HepG2 (cell line): Measurements from ENCODE around the gene NPDC1. TPM values are rescaled to one million over a fixed set of nuclear protein-coding genes. Genes with fewer than 3 reads are reported as not detected.

Experiments used
- CENPX ChIP-seq: sonication (generic); formaldehyde crosslinking; IDR thresholded peaks from 2 replicates; pipeline ENCODE4 v1.9.0; 2021; ENCODE audit warnings: mild to moderate bottlenecking, missing genetic modification reagents, moderate library complexity
- CHD4 ChIP-seq: fragments of 200-600 bp; sonication (generic); IDR thresholded peaks from 2 replicates; pipeline ENCODE4 v1.7.0; 2017; ENCODE audit warnings: mild to moderate bottlenecking, low read length, borderline replicate concordance
- DNMT3B ChIP-seq: conservative IDR thresholded peaks from 2 replicates; pipeline ENCODE4 v1.6.1; 2016; ENCODE audit warnings: missing biosample characterization, control low read depth
- E2F2 ChIP-seq: sonication (generic); formaldehyde crosslinking; IDR thresholded peaks from 2 replicates; pipeline ENCODE4 v1.4.0; 2020; ENCODE audit warnings: missing genetic modification reagents, borderline replicate concordance
- MAFG ChIP-seq: sonication (generic); formaldehyde crosslinking; IDR thresholded peaks from 2 replicates; pipeline ENCODE4 v1.5.1; 2020; ENCODE audit warnings: mild to moderate bottlenecking, missing genetic modification reagents
- PAWR ChIP-seq: sonication (generic); formaldehyde crosslinking; IDR thresholded peaks from 2 replicates; pipeline ENCODE4 v1.4.0; 2020; ENCODE audit warnings: missing genetic modification reagents, mild to moderate bottlenecking, borderline replicate concordance
- RARA ChIP-seq: IDR thresholded peaks from 2 replicates; pipeline ENCODE4 v1.6.1; 2016; ENCODE audit warnings: missing genetic modification reagents, missing compliant biosample characterization
- REPIN1 ChIP-seq: sonication (generic); formaldehyde crosslinking; IDR thresholded peaks from 2 replicates; pipeline ENCODE4 v1.8.0; 2022; ENCODE audit warnings: missing genetic modification reagents, low read depth, mild to moderate bottlenecking, borderline replicate concordance
- TP53 ChIP-seq: sonication (generic); formaldehyde crosslinking; conservative IDR thresholded peaks from 2 replicates; pipeline ENCODE4 v1.4.0; 2020; ENCODE audit warnings: missing genetic modification reagents
- ZBTB43 ChIP-seq: sonication (generic); formaldehyde crosslinking; conservative IDR thresholded peaks from 2 replicates; pipeline ENCODE4 v1.4.0; 2020; ENCODE audit warnings: missing genetic modification reagents
- ZKSCAN8 ChIP-seq: IDR thresholded peaks from 2 replicates; pipeline ENCODE4 v1.6.1; 2016; ENCODE audit warnings: borderline replicate concordance, missing genetic modification reagents, missing compliant biosample characterization
- ZNF24 ChIP-seq: fragments of 450-650 bp; IDR thresholded peaks from 2 replicates; pipeline ENCODE4 v1.6.1; 2017; ENCODE audit warnings: antibody characterized with exemption, mild to moderate bottlenecking
- ZNF263 ChIP-seq: sonication (generic); formaldehyde crosslinking; IDR thresholded peaks from 2 replicates; pipeline ENCODE4 v1.4.0; 2020; ENCODE audit warnings: missing genetic modification reagents
- ZNF275 ChIP-seq: sonication (generic); formaldehyde crosslinking; IDR thresholded peaks from 2 replicates; pipeline ENCODE4 v1.8.0; 2022; ENCODE audit warnings: missing genetic modification reagents, mild to moderate bottlenecking, inconsistent platforms, borderline replicate concordance
- ZNF280B ChIP-seq: sonication (generic); formaldehyde crosslinking; IDR thresholded peaks from 2 replicates; pipeline ENCODE4 v1.5.0; 2020; ENCODE audit warnings: missing genetic modification reagents, mild to moderate bottlenecking, borderline replicate concordance
- ZNF329 ChIP-seq: sonication (generic); formaldehyde crosslinking; IDR thresholded peaks from 2 replicates; pipeline ENCODE4 v1.9.0; 2021; ENCODE audit warnings: low read depth, mild to moderate bottlenecking, missing genetic modification reagents
- ZNF354B ChIP-seq: sonication (generic); formaldehyde crosslinking; IDR thresholded peaks from 2 replicates; pipeline ENCODE4 v1.8.0; 2022; ENCODE audit warnings: mild to moderate bottlenecking, missing genetic modification reagents
- ZNF547 ChIP-seq: sonication (generic); formaldehyde crosslinking; IDR thresholded peaks from 2 replicates; pipeline ENCODE4 v1.5.1; 2020; ENCODE audit warnings: mild to moderate bottlenecking, missing genetic modification reagents
- ZNF775 ChIP-seq: sonication (generic); formaldehyde crosslinking; IDR thresholded peaks from 2 replicates; pipeline ENCODE4 v1.4.0; 2020; ENCODE audit warnings: missing genetic modification reagents, mild to moderate bottlenecking, moderate library complexity, borderline replicate concordance
- ZXDC ChIP-seq: sonication (generic); formaldehyde crosslinking; IDR thresholded peaks from 2 replicates; pipeline ENCODE4 v1.5.0; 2020; ENCODE audit warnings: mild to moderate bottlenecking, missing genetic modification reagents
- polyA plus RNA-seq, 8 experiments: library from polyadenylated mRNA; depleted of rRNA in 3 of 8; stranded (reverse) in 7 of 8; unstranded in 1 of 8; fragments of >200 nt; fragmentation: Illumina TruSeq in 4 of 8; extraction: Trizol in 4 of 8; gene quantifications; 2 replicates each; pipeline versions ENCODE4 v1.2.1 to v1.2.3, GENCODE V29; 2011 to 2016; ENCODE audit warnings: low read depth in 4 of 8, missing spikeins in 1 of 8, mixed read lengths in 1 of 8; ENCODE audit not compliant: insufficient read depth in 1 of 8
- total RNA-seq, 5 experiments: library from RNA; depleted of rRNA; stranded (reverse); fragments of >200 nt; fragmentation: Illumina TruSeq; extraction: Trizol; gene quantifications; 2 replicates each; pipeline ENCODE4 v1.2.3, GENCODE V29; 2016; ENCODE audit warnings: low read depth in 1 of 5

NPDC1 gene
- total and polyA plus RNA-seq, 2 of the 13 experiments (the other 11 are each of a cell fraction or from before 2014, with no cell fraction given), result 0.84 to 5.4 TPM

GRCh38 chr9:137055385-137056364, 9.7 kb upstream of the NPDC1 start (continued):
- TF ChIP-seq ZKSCAN8, result no peak
- 0 out of 2 replicates have a peak, but pooled peaks have one; percentile 60 for TF ChIP-seq ZNF275
- TF ChIP-seq CENPX (CRISPR knock-in tag), result no peak
- TF ChIP-seq E2F2, result no peak
- TF ChIP-seq CHD4, result no peak
- TF ChIP-seq ZNF547 (CRISPR knock-in tag), result no peak
- no peak for TF ChIP-seq ZNF24
- no peak for TF ChIP-seq ZXDC (CRISPR knock-in tag)
- TF ChIP-seq DNMT3B, result no peak
- no peak for TF ChIP-seq MAFG
- TF ChIP-seq ZNF775, result no peak
- TF ChIP-seq RARA (CRISPR knock-in tag), result peak; percentile 39
- TF ChIP-seq ZNF280B (CRISPR knock-in tag), result peak; percentile 96; the same call in 1 of the 2 replicates
- no peak for TF ChIP-seq TP53 (CRISPR knock-in tag)
- no peak; the same call in 1 of the 2 replicates for TF ChIP-seq ZBTB43 (CRISPR knock-in tag)
- TF ChIP-seq REPIN1 (CRISPR knock-in tag), result 0 out of 2 replicates have a peak, but pooled peaks have one; percentile 67
- TF ChIP-seq ZNF263 (CRISPR knock-in tag), result 0 out of 2 replicates have a peak, but pooled peaks have one; percentile 4
- no peak for TF ChIP-seq PAWR (CRISPR knock-in tag)
- TF ChIP-seq ZNF329 (CRISPR knock-in tag), result peak; percentile 66; the same call in 1 of the 2 replicates
- TF ChIP-seq ZNF354B (CRISPR knock-in tag), result no peak
